ENCODE data around the gene ADAMTS13.

ADAMTS13 gene

DNA sequence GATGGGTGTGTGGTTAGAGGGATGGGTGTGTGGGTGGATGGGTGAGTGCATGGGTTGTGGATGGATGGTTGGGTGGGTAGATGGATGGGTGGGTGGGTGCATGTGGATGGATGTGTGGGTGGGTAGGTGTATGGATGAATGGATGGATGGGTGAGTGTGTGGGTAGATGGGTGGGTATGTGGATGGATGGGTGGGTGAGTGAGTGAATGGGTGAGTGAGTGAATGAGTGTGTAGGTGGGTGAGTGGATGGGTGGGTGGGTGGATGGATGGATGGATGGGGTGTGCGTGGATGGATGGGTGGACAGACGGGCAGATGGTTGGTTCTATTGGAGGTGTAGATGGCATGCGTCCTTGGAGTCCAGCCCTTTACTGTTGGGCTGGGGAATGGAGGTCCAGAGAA is 28.8 kb upstream of the ADAMTS13 start:
- DNase-seq = no peak

DNA sequence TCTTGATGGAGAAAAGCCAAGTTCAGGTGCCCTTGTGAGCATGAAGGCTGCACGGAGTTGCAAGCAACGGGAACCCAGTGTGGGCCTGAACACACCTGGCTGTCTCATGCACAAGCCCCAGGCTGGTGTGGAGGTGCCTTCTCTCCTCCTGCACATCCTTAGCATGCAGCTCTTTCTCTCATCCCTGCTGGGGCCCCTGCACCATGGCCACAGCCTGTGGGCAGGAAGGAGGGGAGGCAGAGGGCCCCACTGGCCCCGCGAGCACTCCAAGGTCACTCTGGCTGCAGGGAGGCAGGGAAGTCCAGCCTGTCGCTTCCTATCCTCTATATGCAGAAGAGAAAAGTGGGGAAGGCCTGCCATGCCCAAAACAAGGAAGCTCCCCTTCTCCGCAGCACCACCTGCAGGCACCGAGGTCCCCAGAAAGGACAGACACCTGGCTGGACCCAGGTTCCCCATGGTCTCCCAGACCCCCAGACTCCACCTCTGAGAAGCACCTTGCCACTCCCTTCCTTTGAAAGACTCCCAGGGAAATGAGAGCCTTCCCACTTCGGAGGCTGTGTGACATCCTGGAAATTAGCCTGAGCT is 27.4 kb upstream of the ADAMTS13 start:
- no peak for DNase-seq

DNA sequence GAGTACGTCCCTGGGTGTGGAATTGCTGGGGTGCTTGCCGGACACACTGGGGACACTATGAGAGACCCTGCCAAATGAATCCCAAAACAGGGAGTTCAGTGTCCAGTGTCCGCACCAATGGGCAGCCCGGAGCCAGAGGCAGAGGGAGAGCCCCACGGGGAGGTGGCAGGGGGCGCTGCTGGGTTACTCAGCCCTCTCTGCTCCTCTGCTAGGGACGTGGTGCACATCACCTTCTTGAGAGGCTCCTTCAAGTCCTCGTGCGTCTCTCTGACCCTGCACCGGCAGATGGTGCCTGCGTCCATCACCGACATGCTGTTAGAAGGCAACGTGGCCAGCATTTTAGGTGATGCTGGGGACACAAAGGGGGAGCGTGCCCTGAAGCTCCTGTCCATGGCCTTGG is 25.2 kb upstream of the ADAMTS13 start:
- DNase-seq = no peak

DNA sequence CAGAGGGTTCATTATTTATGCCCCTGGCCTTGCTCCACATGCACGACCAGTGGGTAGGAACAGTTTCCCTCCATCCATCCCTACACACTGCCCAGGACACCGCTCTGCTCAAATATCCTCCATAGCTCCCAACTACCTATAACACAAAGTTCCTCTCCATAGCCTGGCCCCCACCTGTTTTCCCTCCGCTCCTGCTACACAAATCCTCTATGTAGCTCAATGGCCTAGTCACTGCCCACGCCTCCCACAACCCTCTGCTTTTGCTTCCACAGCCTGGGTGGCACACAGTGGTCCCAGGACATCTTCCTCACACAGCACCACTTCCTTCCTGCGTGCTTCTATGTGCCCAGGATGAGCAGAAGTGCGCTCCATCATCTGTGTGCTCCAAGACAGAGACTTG is 24.8 kb upstream of the ADAMTS13 start:
- no peak for DNase-seq

DNA sequence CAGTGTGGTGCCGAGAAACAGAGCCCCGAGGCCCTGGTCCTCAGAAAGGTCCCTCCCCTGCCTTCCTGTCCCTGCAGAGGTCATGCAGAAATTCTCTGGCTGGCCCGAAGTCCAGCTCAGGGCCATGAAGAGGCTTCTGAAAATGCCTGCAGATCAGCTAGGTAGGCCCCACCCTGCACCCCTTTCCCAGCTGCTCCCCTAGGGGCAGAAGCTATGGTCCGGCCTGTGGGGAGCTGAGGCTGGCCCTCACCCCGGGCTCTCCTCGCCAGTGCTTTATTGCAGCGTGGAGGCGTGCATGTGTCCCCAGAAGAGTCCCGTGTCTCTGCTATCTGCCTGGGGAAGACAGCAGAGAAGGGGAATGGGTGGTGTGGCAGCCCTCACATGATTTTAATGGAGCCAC is 24.3 kb upstream of the ADAMTS13 start:
- DNase-seq = no peak

DNA sequence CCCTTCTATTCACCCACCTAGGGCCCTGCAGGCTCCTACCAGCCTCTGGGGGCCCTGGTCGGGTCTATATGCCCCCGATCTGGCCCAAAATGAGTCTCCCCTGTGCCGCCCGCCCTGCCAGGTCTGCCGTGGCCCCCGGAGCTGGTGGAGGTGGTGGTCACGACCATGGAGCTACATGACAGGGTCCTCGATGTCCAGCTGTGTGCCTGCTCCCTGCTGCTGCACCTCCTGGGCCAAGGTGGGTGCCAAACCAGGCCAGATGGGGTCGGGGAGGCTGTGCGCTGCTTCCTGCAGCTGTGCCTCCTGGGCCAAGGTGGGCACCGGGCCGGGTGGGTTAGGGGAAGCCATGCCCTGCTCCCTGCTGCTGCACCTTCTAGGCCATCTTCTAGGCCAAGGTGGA is 21.9 kb upstream of the ADAMTS13 start:
- no peak for DNase-seq

DNA sequence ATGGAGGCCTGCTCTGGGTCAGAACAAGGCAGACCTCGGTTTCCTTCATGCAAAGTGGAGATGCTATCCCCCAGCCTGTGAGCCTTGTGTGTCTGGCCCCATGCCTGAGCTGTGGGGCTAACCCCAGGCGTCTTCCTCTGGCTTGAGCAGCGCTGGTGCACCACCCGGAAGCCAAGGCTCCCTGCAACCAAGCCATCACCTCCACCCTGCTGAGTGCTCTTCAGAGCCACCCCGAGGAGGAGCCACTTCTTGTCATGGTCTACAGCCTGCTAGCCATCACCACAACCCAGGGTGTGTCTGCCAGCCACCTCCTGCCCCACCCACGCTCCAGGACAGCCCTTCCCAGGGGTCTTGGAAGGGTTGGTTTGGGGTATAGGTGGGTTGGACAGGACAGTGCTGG is 20.6 kb upstream of the ADAMTS13 start:
- no peak for DNase-seq

DNA sequence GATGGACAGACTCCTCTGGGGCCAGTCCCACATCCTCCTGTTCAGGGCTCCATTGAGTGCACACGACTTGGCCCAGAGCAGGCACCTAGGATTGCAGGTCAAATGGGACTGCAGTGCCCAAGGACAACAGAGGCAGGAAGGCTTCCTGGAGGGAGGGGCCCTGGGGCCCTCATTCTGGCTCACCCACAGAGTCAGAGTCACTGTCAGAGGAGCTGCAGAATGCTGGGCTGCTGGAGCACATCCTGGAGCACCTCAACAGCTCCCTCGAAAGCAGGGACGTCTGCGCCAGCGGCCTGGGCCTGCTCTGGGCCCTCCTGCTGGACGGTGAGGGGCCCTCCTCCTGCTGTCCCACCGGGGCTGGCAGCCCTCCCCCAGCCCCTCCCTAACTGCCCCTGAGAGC is 19.5 kb upstream of the ADAMTS13 start:
- no peak for DNase-seq

DNA sequence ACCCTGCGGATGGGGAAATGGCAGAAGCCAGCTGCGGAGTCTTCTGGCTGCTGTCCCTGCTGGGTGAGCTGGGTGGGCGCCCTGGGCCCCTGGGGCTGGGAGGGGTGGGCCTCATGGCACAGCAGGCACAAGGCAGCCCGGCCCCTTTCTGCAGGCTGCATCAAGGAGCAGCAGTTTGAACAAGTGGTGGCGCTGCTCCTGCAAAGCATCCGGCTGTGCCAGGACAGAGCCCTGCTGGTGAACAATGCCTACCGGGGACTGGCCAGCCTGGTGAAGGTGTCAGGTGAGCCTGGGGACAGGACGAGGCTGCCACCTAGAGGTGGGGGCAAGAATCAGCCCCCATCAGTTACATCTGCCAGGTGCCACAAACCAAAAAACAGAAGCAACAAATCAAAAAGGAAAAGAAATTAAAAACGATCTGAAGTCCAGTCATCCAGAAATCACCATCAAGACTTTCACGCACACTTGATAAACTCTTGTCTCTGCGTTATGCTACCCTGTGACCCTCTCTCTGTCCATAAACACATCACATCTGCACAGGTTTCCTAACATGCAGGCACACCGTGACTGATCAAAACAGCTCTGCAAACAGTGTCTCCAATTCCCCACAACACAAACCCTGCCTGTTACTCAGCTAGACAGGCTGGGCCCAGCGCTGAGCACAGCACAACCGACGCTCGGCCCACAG is 18.3 kb upstream of the ADAMTS13 start:
- peak; percentile 59 to 66 for DNase-seq

DNA sequence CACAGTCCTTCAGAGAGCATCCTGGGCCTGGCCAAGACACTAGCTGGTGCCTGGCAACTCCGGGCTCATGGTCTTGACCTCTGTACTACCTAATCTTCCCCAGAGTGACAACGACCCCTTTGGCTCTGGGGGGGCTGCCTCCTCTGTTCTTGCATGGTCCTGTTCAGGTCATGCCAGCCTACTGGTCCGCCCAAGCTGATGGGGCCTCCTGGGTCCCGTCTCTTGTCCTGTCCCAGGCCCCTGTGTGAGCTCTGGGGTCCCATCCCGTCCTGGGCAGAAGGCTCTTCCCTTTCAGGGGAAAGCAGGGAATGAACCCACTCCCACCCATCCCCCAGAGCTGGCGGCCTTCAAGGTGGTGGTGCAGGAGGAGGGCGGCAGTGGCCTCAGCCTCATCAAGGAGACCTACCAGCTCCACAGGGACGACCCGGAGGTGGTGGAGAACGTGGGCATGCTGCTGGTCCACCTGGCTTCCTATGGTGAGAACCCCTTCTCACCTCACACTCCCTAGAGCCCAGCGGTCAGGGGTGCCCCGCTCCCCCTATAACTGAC is 17.6 kb upstream of the ADAMTS13 start:
- DNase-seq = no peak

DNA sequence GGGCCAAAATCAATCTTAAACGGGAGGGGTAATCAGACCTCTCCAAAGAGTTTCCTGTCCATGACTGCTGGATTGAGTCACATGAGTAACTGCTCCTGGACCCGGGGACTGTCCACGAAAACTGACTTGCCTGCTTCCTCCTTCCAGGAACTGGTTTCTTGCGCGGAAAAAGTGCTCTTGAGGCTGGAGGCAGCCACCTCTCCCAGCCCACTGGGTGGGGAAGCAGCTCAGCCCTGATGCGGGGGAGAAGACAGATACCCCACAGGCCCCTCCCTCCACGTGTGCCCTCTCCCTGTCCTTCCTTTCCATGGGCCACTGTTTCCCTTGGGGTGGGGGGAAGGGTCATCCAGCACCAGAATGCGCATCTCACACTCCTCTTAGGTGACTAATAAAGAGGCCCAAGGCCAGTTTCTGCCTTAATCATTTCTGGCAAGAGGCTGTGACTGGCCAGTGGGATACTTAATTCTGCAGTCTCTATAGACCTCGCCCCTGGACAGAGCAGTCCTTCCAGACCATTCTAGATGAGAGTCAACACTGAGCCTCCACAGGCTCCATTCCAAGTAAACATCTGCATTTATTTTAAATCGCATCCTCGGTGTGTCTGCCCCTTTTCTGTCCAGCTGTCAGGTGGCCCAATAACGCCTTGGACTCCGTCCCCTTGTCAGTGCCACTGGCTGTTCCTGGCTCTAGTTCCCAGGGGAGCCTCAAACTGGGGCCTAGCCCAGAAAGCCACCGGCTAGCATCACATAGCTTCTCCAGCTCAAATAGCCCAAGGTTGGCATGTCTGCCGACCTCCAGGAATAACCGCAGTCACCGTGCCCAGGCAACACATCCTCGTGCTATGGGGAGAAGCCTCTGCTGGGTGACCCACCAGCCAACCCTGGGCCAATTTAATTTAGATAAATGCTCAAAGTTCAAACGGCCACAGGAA is 16.4 kb upstream of the ADAMTS13 start:
- no peak for DNase-seq

DNA sequence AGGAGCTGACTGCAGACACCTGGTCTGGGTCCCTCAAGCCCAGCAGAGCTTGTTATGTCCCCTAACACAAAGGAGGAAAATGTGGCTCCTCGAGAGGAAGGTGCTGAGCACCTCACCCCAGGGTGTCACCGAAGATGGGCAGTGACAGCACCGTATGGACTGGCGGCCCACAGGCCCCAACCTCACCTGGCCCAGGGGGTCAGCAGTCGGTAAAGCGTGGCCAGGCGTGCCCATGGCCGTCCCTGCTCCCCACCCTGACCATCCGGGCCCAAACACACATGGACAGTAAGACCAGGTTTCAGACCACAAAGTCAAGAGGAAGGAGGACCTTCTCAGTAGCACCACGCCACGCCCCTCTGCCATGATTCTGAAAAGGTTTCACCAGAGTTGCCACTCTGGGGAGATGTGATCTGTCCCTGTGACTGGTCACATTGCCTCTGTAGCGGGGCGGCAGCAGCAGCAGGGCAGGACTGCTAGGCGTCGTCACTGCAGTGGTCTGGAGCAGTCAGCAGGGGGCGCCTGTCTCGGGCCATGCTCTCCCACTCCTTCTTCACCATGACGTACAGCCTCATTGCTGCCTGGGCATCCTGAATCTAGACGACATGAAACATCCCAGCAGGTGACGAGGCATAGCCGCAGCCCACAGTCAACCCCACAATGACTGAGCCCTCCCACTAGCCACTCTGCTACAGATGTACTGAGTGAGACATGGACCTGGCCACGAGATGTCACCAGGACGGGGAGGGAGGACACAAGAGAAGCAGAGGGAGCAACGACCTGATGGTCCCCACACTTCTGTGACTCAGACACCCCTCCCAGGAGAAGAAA is 15.5 kb upstream of the ADAMTS13 start:
- DNase-seq = peak; percentile 77 to 78

DNA sequence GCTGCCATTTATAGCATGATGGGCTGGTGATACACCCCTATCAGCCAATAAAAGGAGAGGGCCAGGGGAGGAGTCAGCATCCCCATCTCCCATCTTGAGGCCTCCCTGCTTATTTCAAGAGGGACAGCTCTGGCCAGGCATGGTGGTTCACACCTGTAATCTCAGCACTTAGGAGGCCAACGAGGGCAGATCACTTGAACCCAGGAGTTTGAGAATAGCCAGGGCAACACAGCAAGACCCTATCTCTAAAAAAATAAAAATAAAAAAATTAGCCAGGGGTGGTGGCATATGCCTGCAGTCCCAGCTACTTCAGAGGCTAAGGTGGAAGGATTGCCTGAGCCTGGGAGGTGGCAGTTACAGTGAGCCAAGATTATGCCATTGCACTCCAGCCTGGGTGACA is 14.1 kb upstream of the ADAMTS13 start:
- DNase-seq = no peak

DNA sequence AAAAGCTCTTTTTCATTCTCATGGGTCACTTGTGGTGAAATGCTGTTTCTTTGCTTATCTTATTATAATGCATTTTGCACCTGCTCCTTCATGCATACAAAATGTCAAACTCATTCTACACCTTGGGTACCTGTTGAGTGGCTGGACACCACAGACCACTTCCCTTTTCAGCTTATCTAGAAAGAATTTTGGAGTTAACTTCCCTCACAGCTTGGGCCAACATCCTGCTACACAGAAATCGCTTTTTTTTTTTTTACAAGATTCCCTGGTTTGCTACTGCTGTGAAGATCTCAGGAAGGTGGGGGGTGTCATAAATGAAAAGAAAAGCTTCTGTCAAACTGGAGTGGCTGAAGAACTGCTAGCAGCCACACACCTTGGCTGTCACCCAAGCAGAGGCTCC is 7.0 kb upstream of the ADAMTS13 start:
- DNase-seq = no peak

DNA sequence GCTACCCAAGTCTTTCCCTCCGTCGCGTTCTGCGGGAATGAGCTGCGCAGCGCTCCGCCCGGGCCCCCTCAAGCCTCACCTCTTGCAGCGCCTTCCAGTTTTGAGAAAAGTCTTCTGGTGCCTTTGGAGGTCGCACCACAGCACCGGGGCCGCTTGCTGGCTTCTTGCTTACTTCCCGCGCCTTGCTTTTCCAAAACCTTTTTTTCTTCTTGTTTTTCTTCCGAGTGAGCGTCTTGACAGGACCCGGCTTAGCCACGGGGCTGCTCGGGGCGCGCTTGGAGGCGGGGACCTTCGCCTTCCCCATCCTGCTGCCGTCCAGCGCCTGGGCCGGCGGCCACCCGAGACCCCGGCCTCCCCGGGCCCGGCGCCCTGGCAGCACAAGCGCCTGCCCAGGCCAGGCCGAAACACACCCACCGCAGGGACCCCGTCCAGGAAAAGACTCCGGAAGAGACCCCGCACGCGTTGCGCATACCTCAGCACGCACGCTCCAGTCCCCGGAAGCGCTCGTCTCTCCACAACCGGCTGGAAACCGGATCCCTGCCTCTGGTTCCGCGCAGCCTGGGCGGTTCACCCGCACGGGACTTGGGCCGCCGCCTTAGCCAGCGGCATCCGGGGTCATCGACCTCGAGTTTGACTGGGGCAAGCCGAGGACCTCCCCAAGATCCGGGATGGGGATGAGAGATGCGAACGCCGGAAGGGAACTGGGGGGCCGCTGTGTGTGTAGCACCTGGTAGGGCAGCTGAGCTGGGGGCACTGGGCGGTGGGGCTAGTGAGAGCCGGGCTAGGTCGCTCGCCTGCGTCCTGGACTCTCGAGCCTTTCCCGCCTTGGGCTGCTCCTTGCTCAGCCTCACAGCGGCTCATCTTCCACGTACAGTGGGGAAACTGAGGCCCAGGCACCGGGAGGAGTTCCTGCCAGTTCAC is 4.4 kb upstream of the ADAMTS13 start, which contains the start of gene REXO4:
TSS of gene REXO4 (minus strand) at position 470 of the 921 bp plus-strand sequence. CDS start at position 304, 166 bp downstream.
- DNase-seq = peak; percentile 78 to 81

DNA sequence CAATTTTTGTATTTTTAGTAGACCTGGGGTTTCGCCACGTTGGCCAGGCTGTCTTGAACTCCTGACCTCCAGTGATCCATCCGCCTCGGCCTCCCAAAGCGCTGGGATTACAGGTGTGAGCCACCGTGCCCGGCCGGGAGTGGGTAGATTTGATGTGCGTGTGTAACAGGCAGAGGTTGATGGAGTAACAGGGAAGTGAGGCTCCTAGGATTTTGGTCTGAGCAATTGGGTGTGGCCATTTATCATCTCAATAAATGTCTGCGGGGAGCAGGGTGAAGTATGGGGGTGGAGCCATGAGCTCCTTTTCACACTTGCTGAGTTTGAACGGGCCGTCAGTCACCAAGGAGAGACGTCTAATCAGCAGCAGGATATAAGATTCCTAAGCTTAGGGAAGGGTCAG is 3.2 kb upstream of the ADAMTS13 start:
- no peak for DNase-seq

DNA sequence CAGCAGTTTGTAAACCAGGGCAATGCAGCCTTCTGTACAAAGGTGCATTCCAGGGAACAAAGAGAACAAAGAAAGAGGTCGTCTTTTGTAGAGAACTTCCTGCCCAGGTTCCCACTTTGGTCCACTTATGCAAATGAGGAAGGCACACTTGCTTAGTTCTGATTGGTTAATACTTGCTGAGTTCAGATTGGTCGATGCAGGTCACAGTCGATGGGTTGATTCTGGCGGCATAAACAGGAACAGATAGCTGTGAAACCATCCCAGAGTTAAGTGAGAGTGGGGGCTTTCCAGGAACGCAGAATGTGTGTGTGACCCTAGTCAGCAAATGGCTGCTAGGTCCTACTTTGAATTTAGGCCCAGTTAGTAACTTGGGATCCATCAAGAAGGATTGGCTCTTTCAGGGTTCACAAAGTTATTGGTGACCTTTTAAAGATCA is 1.8 kb upstream of the ADAMTS13 start:
- no peak for DNase-seq

DNA sequence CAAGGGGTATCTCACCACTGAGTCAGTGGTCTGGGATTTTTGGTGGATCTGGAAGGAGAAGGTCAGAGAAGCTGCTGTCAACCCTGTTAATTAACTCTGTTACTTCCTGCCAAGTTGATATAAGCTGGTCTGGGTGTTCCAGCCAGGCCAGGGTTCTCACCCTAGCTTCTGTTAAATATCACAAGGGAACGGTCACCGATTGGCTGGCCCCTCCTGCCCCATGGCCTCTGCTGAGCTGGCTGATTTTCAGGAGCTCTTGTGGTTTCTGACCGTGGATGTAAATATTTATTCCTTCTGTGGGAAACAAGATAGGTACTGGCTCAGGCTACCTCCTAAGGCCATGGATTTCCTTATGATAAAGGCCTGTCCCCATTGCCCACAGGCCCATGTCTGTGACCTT is 1.0 kb downstream of the ADAMTS13 start:
- no peak for DNase-seq

DNA sequence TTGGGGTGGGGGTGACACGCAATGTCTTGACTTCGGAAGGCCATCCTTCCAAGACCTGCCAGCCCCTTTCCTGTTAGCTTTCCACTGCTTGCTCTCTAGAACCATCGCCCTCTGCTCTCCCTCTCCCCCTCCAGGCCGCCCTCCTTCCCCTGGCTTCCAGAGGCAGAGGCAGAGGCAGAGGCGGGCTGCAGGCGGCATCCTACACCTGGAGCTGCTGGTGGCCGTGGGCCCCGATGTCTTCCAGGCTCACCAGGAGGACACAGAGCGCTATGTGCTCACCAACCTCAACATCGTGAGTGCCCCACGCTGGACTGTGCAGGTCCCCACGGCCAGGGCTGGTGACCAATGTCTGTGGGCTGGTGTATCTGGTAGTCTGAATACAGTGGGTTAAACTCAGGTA is 2.0 kb downstream of the ADAMTS13 start:
- DNase-seq = no peak

DNA sequence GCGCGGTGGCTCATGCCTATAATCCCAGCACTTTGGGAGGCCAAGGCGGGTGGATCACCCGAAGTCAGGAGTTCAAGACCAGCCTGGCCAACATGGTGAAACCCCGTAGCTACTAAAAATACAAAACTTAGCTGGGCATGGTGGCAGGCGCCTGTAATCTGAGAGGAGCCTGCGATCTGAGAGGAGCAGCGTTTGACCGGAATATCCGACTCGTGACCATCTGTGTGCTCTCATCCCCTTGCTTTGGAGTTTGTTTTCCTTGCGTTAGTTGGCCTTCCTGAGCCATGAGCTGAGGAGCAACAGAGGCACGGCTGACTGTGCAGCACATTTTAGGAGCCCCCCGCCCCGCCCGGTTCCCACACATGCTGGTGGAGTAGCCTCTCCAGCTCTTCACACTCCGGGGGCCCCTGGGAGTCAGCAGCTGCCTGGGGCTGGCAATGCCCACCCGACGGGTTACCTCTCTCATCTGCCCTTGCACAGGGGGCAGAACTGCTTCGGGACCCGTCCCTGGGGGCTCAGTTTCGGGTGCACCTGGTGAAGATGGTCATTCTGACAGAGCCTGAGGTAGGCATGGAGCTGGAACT is 3.0 kb downstream of the ADAMTS13 start:
- no peak for DNase-seq

DNA sequence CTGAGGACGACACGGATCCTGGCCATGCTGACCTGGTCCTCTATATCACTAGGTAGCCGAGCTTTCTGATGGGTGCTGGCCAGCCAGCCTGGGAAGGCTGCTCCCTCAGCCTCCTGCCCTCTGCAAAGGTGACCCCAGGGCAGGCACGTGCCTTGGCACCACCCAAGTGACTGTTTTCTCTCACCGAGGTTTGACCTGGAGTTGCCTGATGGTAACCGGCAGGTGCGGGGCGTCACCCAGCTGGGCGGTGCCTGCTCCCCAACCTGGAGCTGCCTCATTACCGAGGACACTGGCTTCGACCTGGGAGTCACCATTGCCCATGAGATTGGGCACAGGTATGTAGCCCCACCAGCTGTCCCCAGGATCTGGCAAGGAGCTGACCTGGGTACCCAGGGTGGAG is 3.8 kb downstream of the ADAMTS13 start:
- DNase-seq = no peak
